GM23248 (cell line): ENCODE measurements around the gene FGF14.

Source experiments
- EZH2 ChIP-seq: fragments of 200-600 bp; sonication (generic); IDR thresholded peaks from 2 replicates; pipeline ENCODE4 v1.6.1; 2018; ENCODE audit warnings: antibody characterized with exemption, mild to moderate bottlenecking; ENCODE audit not compliant: insufficient read depth, poor library complexity, severe bottlenecking
- EZH2phosphoT487 ChIP-seq: fragments of 200-600 bp; sonication (generic); IDR thresholded peaks from 2 replicates; pipeline ENCODE4 v1.6.1; 2018; ENCODE audit warnings: antibody characterized with exemption, moderate library complexity, mild to moderate bottlenecking, low read depth; ENCODE audit not compliant: insufficient read depth

DNA sequence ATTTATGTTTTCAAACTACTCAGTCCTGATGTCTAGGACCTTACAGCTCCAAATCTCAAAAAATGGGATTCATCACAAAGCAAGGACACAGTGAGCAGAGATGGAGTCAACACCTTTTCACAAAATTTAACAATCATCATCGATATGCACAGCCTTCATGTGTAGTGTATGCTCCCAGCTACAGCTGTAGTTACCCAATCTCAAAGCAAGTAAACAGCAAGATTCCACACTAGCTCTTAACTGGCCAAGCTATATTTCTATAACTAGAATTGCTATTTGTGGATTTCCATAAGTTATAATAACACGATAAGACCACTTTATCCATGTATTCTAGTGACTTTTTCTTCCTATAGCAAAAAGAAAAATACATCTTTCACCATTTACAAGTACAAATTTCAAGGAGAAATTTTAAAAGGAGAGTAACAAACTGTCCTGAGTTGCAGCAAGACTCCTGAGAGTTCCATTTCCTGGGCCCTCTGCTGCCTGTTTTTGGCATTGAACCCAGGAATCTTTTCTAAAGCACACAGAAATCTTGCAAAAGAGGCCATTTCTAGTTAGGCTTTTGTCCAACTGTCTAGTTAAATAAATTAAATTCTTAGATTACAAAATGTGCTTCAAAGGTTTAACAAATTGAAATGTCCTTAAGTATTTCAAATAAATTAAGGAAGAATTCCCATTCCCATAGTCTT, 460.6 kb downstream of the FGF14 start:
- TF ChIP-seq EZH2phosphoT487 (no peak), EZH2 (no peak)
